IPS-20b (cell line): ENCODE results near the gene TSPAN33.
A peak's percentile ranks its signal among the peaks of the same experiment; 100 is the strongest.

Experiments
- H3K27ac ChIP-seq: one replicate; pipeline ENCODE4 v1.5.1; 2013; ENCODE audit warnings: low read length
- H3K27me3 ChIP-seq: 2 replicates; pipeline ENCODE4 v1.6.1; 2013; ENCODE audit warnings: mild to moderate bottlenecking, low read length, inconsistent platforms; ENCODE audit not compliant: insufficient read depth
- H3K36me3 ChIP-seq: 2 replicates; pipeline ENCODE4 v1.6.1; 2013; ENCODE audit warnings: low read depth, mild to moderate bottlenecking, inconsistent platforms, low read length, moderate library complexity; ENCODE audit not compliant: insufficient read depth
- H3K4me1 ChIP-seq: 2 replicates; pipeline ENCODE4 v1.6.1; 2013; ENCODE audit warnings: mild to moderate bottlenecking, control low read depth, inconsistent platforms, low read length, moderate library complexity; ENCODE audit not compliant: insufficient read depth
- H3K4me3 ChIP-seq: 2 replicates; pipeline ENCODE4 v1.5.1; 2013; ENCODE audit warnings: mild to moderate bottlenecking, low read length, inconsistent platforms
- H3K9ac ChIP-seq: 2 replicates; pipeline ENCODE4 v1.6.1; 2013; ENCODE audit warnings: low read depth, mild to moderate bottlenecking, inconsistent platforms, low read length, moderate library complexity
- H3K9me3 ChIP-seq: 2 replicates; pipeline ENCODE4 v1.6.1; 2013; ENCODE audit warnings: mild to moderate bottlenecking, low read depth, low read length, inconsistent platforms; ENCODE audit not compliant: insufficient read depth

TSPAN33 gene

GRCh38 chr7:129144095-129144833, at the start of gene TSPAN33:
TSPAN33 (plus strand) TSS chr7:129144707; CDS start chr7:129144981, 274 bp downstream.
- Histone ChIP-seq H3K9me3 (no peaks in the 10 kb centered on the region), H3K27me3 (peaks cover 40% of the 10 kb centered on the region), H3K4me3 (peak within 1 kb of the TSS; percentile 80), H3K27ac (no peak within 1 kb of the TSS), H3K9ac (peak within 1 kb of the TSS; percentile 36; the same call in 1 of the 2 replicates), H3K36me3 (no peaks in the 10 kb centered on the region), H3K4me1 (peaks cover 4% of the 10 kb centered on the region; the same call in 1 of the 2 replicates)

GRCh38 chr7:129095258-129095657, 49.2 kb upstream of the TSPAN33 start:
- no peak overlapping the region for H3K27ac ChIP-seq
- no peaks in the 10 kb centered on the region for H3K9me3 ChIP-seq
- H3K9ac ChIP-seq = no peak overlapping the region
- H3K4me1 ChIP-seq = peaks cover 2% of the 10 kb centered on the region; the same call in 1 of the 2 replicates
- H3K27me3 ChIP-seq = no peaks in the 10 kb centered on the region
- no peaks in the 10 kb centered on the region for H3K36me3 ChIP-seq
- no peak overlapping the region for H3K4me3 ChIP-seq

GRCh38 chr7:129098409-129099084, 46.0 kb upstream of the TSPAN33 start:
- Histone ChIP-seq H3K36me3 (no peaks in the 10 kb centered on the region), H3K9me3 (no peaks in the 10 kb centered on the region), H3K9ac (no peak overlapping the region), H3K4me1 (no peaks in the 10 kb centered on the region), H3K4me3 (no peak overlapping the region), H3K27ac (no peak overlapping the region), H3K27me3 (no peaks in the 10 kb centered on the region)

- no peaks in the 10 kb centered on the region for H3K27me3 ChIP-seq
- H3K9ac ChIP-seq = no peak overlapping the region
- H3K9me3 ChIP-seq = no peaks in the 10 kb centered on the region
- no peak overlapping the region for H3K4me3 ChIP-seq
- no peak overlapping the region for H3K27ac ChIP-seq
- no peaks in the 10 kb centered on the region for H3K36me3 ChIP-seq
- H3K4me1 ChIP-seq = no peaks in the 10 kb centered on the region
Observed at GRCh38 chr7:129100827-129101166, 43.7 kb upstream of the TSPAN33 start.

GRCh38 chr7:129101746-129102145, 42.8 kb upstream of the TSPAN33 start:
- Histone ChIP-seq H3K4me3 (no peak overlapping the region), H3K9me3 (no peaks in the 10 kb centered on the region), H3K4me1 (no peaks in the 10 kb centered on the region)

GRCh38 chr7:129103561-129104324, 40.8 kb upstream of the TSPAN33 start:
- Histone ChIP-seq H3K9ac (no peak overlapping the region), H3K4me3 (no peak overlapping the region), H3K27me3 (no peaks in the 10 kb centered on the region), H3K27ac (no peak overlapping the region), H3K36me3 (no peaks in the 10 kb centered on the region), H3K4me1 (no peaks in the 10 kb centered on the region), H3K9me3 (no peaks in the 10 kb centered on the region)

More at GRCh38 chr7:129101746-129102145, 42.8 kb upstream of the TSPAN33 start:
- Histone ChIP-seq H3K9ac (no peak overlapping the region), H3K27ac (no peak overlapping the region), H3K36me3 (no peaks in the 10 kb centered on the region), H3K27me3 (no peaks in the 10 kb centered on the region)

GRCh38 chr7:129108581-129108980, 35.9 kb upstream of the TSPAN33 start:
- Histone ChIP-seq H3K9me3 (no peaks in the 10 kb centered on the region), H3K4me1 (peaks cover 13% of the 10 kb centered on the region), H3K9ac (no peak overlapping the region), H3K27ac (no peak overlapping the region), H3K27me3 (no peaks in the 10 kb centered on the region), H3K4me3 (no peak overlapping the region), H3K36me3 (no peaks in the 10 kb centered on the region)

GRCh38 chr7:129110258-129110981, 34.1 kb upstream of the TSPAN33 start:
- no peaks in the 10 kb centered on the region for H3K36me3 ChIP-seq
- H3K27ac ChIP-seq = peak overlapping the region; percentile 66
- peak overlapping the region; percentile 49; the same call in 1 of the 2 replicates for H3K9ac ChIP-seq
- H3K9me3 ChIP-seq = 0 out of 2 replicates have a peak, but pooled peaks cover 3% of the 10 kb centered on the region
- 0 out of 2 replicates have a peak overlapping the region, but pooled peaks have one; percentile 15 for H3K4me3 ChIP-seq
- no peaks in the 10 kb centered on the region for H3K27me3 ChIP-seq
- peaks cover 13% of the 10 kb centered on the region for H3K4me1 ChIP-seq

GRCh38 chr7:129110982-129111376, 33.5 kb upstream of the TSPAN33 start:
- no peaks in the 10 kb centered on the region for H3K36me3 ChIP-seq
- 0 out of 2 replicates have a peak, but pooled peaks cover 3% of the 10 kb centered on the region for H3K9me3 ChIP-seq
- H3K27me3 ChIP-seq = no peaks in the 10 kb centered on the region
- H3K27ac ChIP-seq = peak overlapping the region; percentile 66
- peak overlapping the region; percentile 49; the same call in 1 of the 2 replicates for H3K9ac ChIP-seq
- 0 out of 2 replicates have a peak overlapping the region, but pooled peaks have one; percentile 15 for H3K4me3 ChIP-seq
- peaks cover 13% of the 10 kb centered on the region for H3K4me1 ChIP-seq

GRCh38 chr7:129115676-129116075, 28.8 kb upstream of the TSPAN33 start:
- peaks cover 18% of the 10 kb centered on the region for H3K9me3 ChIP-seq
- no peak overlapping the region for H3K27ac ChIP-seq
- H3K27me3 ChIP-seq = no peaks in the 10 kb centered on the region
- no peak overlapping the region for H3K9ac ChIP-seq
- peaks cover 6% of the 10 kb centered on the region for H3K4me1 ChIP-seq
- H3K36me3 ChIP-seq = no peaks in the 10 kb centered on the region
- no peak overlapping the region for H3K4me3 ChIP-seq

- Histone ChIP-seq H3K4me3 (no peak overlapping the region), H3K27me3 (no peaks in the 10 kb centered on the region), H3K9me3 (peaks cover 31% of the 10 kb centered on the region), H3K9ac (no peak overlapping the region), H3K4me1 (no peaks in the 10 kb centered on the region), H3K36me3 (no peaks in the 10 kb centered on the region), H3K27ac (no peak overlapping the region)
Observed at GRCh38 chr7:129118182-129118581, 26.3 kb upstream of the TSPAN33 start.
